Peyer's patch (tissue), 4 donors: ENCODE data around the gene TTC16.

Experiments
- CTCF ChIP-seq, 6 experiments: fragments of 450-650 bp in 4 of 6; fragments of 200-600 bp in 2 of 6; sonication (generic) in 1 of 6; IDR thresholded peaks; one replicate each; pipeline ENCODE4 v1.5.1; 2017 to 2019; ENCODE audit warnings: antibody characterized with exemption in 6 of 6, mild to moderate bottlenecking in 3 of 6, moderate library complexity in 1 of 6
- POLR2A ChIP-seq, 2 donors: fragments of 450-650 bp; IDR thresholded peaks; one replicate each; pipeline ENCODE4 v1.5.1; 2017; ENCODE audit warnings: antibody characterized with exemption in 2 of 2, mild to moderate bottlenecking in 2 of 2, moderate library complexity in 2 of 2

- peak in 1 of 2 donors; percentile 36 for TF ChIP-seq POLR2A (IDR thresholded peaks at IDR 0.05)
- peak in 3 of 6 experiments; percentile 11 to 21 (median 20) for TF ChIP-seq CTCF (IDR thresholded peaks at IDR 0.05)
Measured at GRCh38 chr9:127698985-127699670, 16.8 kb upstream of the TTC16 start.
